ENCODE measurements around the gene ZBTB20.

Gene ZBTB20

DNA sequence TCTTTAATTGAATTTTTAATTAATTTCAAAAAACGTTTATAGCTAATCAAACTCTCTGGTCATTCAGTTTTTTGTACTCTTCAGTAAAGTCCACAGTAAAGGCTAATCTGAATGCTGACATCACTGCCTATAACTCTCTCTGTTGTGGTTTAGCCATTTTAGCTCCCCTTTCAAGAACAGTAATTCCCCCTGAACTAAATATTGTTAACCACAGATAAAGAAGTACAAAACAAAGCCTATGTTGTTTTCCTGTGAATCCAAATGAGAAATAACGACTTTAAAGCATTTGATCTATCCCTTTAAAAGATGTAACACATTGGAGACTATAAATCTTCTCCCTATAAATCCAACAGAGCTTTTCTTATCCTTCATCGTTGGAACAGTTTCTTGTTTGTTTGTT is 94.2 kb downstream of the ZBTB20 start:
- DNase-seq (ENCODE audit: insufficient read length, low spot score) = no peak
- no peak for FAIRE-seq
- no peak for TF ChIP-seq CTCF (IDR thresholded peaks at IDR 0.05; ENCODE audit: insufficient read depth, missing control alignments)

- FAIRE-seq = no peak
- no peak for DNase-seq (ENCODE audit: insufficient read length, low spot score)
- TF ChIP-seq CTCF (IDR thresholded peaks at IDR 0.05; ENCODE audit: insufficient read depth, missing control alignments) = no peak
These were observed 104.7 kb downstream of the ZBTB20 start for GRCh38 chr3:115042351-115042750.

- peak; percentile 70 for TF ChIP-seq CTCF (IDR thresholded peaks at IDR 0.05; ENCODE audit: insufficient read depth, missing control alignments)
- DNase-seq (ENCODE audit: insufficient read length, low spot score) (no peak), FAIRE-seq (no peak)
These were observed 106.3 kb downstream of the ZBTB20 start for GRCh38 chr3:115040673-115041286.

DNA sequence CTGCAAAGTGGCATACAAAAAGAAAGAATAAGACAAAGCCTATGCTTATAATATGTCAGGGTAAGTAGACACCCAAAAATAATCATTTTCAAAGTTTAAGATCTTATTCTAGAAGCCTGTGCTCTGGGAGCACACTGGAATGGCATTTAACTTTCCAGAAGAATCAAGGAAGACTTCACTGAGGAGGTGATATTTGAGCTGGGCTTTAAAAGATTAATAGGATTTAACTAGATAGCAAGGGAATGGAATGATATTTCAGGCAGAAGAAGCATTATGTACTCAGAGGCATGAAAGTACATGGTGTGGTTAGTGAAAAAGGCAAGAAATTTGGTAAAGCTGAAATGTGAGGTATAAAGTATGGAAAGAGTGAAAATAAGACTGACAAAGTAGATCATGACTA is 106.8 kb downstream of the ZBTB20 start:
- no peak for TF ChIP-seq CTCF (IDR thresholded peaks at IDR 0.05; ENCODE audit: insufficient read depth, missing control alignments)
- no peak for DNase-seq (ENCODE audit: insufficient read length, low spot score)
- FAIRE-seq = peak; percentile 32

- TF ChIP-seq CTCF (IDR thresholded peaks at IDR 0.05; ENCODE audit: insufficient read depth, missing control alignments) = no peak
- DNase-seq (ENCODE audit: insufficient read length, low spot score) = no peak
- no peak for FAIRE-seq
These were observed 108.3 kb downstream of the ZBTB20 start for GRCh38 chr3:115038817-115039216.

DNA sequence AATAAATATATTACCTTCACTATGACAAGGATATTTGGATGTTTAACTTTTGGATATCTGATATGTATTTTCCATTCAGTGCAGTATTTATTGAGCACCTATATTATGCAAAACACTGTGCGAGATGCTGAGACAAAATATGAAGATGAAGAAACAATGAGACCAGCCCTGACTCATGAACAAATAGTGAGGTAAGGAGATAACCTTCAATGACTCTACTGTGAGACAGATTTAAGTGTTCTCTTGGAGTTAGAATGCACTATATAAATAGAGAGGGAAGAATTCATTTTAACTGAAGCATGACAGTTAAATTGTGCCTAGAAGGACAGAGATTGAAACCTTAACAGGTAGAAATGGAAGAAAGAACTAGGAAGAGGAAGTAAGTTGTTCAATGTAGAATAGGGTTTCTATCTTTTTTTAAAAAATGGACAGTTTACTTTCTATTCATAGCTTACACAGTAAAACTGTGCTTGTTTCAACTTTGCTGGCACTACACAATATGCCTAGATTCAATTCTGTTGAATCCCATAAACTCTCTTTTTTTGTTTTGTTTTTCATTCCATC is 124.2 kb downstream of the ZBTB20 start:
- no peak for DNase-seq (ENCODE audit: insufficient read length, low spot score)
- no peak for TF ChIP-seq CTCF (IDR thresholded peaks at IDR 0.05; ENCODE audit: insufficient read depth, missing control alignments)
- FAIRE-seq = no peak

GRCh38 chr3:115022199-115022598 is 124.9 kb downstream of the ZBTB20 start:
- DNase-seq (ENCODE audit: insufficient read length, low spot score) = no peak
- no peak for TF ChIP-seq CTCF (IDR thresholded peaks at IDR 0.05; ENCODE audit: insufficient read depth, missing control alignments)
- FAIRE-seq = no peak
